Measurements from ENCODE around the gene SET.

SET gene

GRCh38 chr9:128728298-128728697, 39.3 kb downstream of the SET start:
- Histone ChIP-seq H3K27me3 (replicated peaks) (no peaks in the 10 kb centered on the region), H3K36me3 (replicated peaks) (no peaks in the 10 kb centered on the region), H3K27ac (no peak overlapping the region), H3K4me3 (ENCODE audit: low read depth, low read length) (no peak overlapping the region)
- in situ Hi-C loops (cut with HindIII; ENCODE audit: low pct_ligation_motif_present, low sequenced_read_pairs): no loop called here
- TF ChIP-seq CTCF (IDR thresholded peaks at IDR 0.05; ENCODE audit: low read depth, low read length, missing control alignments): no peak
- DNase-seq: no peak

GRCh38 chr9:128729302-128729701, 40.3 kb downstream of the SET start:
- no peak for DNase-seq
- Histone ChIP-seq H3K27ac (no peak overlapping the region), H3K27me3 (replicated peaks) (no peaks in the 10 kb centered on the region), H3K36me3 (replicated peaks) (no peaks in the 10 kb centered on the region), H3K4me3 (ENCODE audit: low read depth, low read length) (no peak overlapping the region)
- in situ Hi-C loops (cut with HindIII; ENCODE audit: low pct_ligation_motif_present, low sequenced_read_pairs): no loop called here
- no peak for TF ChIP-seq CTCF (IDR thresholded peaks at IDR 0.05; ENCODE audit: low read depth, low read length, missing control alignments)

GRCh38 chr9:128729766-128730517, 40.9 kb downstream of the SET start:
- no peak for DNase-seq
- no peak overlapping the region for H3K4me3 ChIP-seq (ENCODE audit: low read depth, low read length)
- H3K27ac ChIP-seq: no peak overlapping the region
- in situ Hi-C loops (cut with HindIII; ENCODE audit: low pct_ligation_motif_present, low sequenced_read_pairs): no loop called here
- H3K27me3 ChIP-seq (replicated peaks): no peaks in the 10 kb centered on the region
- H3K36me3 ChIP-seq (replicated peaks): peaks cover 2% of the 10 kb centered on the region
- no peak for TF ChIP-seq CTCF (IDR thresholded peaks at IDR 0.05; ENCODE audit: low read depth, low read length, missing control alignments)

- TF ChIP-seq CTCF (IDR thresholded peaks at IDR 0.05; ENCODE audit: low read depth, low read length, missing control alignments): no peak
- H3K27ac ChIP-seq: no peak overlapping the region
- in situ Hi-C loops (cut with HindIII; ENCODE audit: low pct_ligation_motif_present, low sequenced_read_pairs): no loop called here
- no peak for DNase-seq
- H3K27me3 ChIP-seq (replicated peaks): no peaks in the 10 kb centered on the region
- peaks cover 6% of the 10 kb centered on the region for H3K36me3 ChIP-seq (replicated peaks)
- H3K4me3 ChIP-seq (ENCODE audit: low read depth, low read length): no peak overlapping the region
Observed at GRCh38 chr9:128731093-128731492, 42.1 kb downstream of the SET start.

GRCh38 chr9:128731691-128732090, 42.7 kb downstream of the SET start:
- Histone ChIP-seq H3K27ac (no peak overlapping the region), H3K27me3 (replicated peaks) (no peaks in the 10 kb centered on the region), H3K4me3 (ENCODE audit: low read depth, low read length) (no peak overlapping the region), H3K36me3 (replicated peaks) (peaks cover 6% of the 10 kb centered on the region)
- TF ChIP-seq CTCF (IDR thresholded peaks at IDR 0.05; ENCODE audit: low read depth, low read length, missing control alignments): no peak
- no peak for DNase-seq
- in situ Hi-C loops (cut with HindIII; ENCODE audit: low pct_ligation_motif_present, low sequenced_read_pairs): no loop called here

- H3K4me3 ChIP-seq (ENCODE audit: low read depth, low read length): no peak overlapping the region
- H3K27me3 ChIP-seq (replicated peaks): no peaks in the 10 kb centered on the region
- no peak for DNase-seq
- peaks cover 10% of the 10 kb centered on the region for H3K36me3 ChIP-seq (replicated peaks)
- TF ChIP-seq CTCF (IDR thresholded peaks at IDR 0.05; ENCODE audit: low read depth, low read length, missing control alignments): no peak
- H3K27ac ChIP-seq: no peak overlapping the region
- in situ Hi-C loops (cut with HindIII; ENCODE audit: low pct_ligation_motif_present, low sequenced_read_pairs): no loop called here
Observed at GRCh38 chr9:128732576-128732975, 43.6 kb downstream of the SET start.

All from brain microvascular endothelial cell (primary cell).